ENCODE results near the gene GRK2.

Gene GRK2

DNA sequence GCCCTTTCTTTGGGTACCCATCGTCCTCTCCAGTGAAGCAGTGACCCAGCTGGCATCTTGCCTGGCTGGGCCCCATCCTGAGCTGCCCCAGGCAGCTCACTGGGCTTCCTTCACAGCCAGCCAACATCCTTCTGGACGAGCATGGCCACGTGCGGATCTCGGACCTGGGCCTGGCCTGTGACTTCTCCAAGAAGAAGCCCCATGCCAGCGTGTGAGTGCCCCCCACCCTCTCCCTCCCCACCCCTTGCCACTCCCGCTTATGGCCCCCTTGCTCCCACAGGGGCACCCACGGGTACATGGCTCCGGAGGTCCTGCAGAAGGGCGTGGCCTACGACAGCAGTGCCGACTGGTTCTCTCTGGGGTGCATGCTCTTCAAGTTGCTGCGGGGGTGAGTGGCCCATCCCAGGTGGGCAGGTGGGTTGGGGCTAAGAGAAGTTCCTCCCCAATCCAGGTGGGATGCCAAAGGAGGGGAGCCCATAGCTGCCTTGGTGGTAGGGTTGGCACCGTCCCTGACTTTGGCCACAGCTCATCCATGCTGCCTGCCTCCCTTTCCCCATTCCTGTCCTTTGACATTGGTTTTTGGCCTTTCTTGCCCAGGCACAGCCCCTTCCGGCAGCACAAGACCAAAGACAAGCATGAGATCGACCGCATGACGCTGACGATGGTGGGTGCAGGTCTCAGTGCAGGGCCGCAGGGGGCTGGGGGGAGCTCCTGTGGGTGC is 16.0 kb downstream of the GRK2 start:
- DNase-seq (ENCODE audit: low read depth) = no peak

DNA sequence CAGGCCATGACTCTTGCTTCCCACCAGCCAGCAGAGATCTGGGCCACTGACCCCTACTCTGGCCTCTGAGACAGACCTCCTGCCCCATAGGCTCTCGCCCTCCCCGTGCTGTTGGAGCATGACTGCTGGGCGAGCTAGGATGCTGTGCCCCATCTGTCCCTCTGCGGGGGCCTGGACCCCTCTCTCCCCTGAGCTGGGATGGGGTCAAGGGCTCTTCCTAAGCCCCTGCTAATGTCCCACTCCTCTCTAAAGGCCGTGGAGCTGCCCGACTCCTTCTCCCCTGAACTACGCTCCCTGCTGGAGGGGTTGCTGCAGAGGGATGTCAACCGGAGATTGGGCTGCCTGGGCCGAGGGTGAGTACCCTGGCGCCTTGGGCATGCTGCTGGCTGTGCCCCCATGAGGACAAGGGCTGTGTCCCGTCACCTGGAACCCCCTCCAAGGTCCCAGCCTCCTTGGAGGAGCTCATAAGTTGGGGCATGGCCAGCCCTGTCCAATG is 16.7 kb downstream of the GRK2 start:
- no peak for DNase-seq (ENCODE audit: low read depth)

- DNase-seq (ENCODE audit: low read depth) = no peak
Measured at GRCh38 chr11:67283481-67283963, 17.2 kb downstream of the GRK2 start.

DNA sequence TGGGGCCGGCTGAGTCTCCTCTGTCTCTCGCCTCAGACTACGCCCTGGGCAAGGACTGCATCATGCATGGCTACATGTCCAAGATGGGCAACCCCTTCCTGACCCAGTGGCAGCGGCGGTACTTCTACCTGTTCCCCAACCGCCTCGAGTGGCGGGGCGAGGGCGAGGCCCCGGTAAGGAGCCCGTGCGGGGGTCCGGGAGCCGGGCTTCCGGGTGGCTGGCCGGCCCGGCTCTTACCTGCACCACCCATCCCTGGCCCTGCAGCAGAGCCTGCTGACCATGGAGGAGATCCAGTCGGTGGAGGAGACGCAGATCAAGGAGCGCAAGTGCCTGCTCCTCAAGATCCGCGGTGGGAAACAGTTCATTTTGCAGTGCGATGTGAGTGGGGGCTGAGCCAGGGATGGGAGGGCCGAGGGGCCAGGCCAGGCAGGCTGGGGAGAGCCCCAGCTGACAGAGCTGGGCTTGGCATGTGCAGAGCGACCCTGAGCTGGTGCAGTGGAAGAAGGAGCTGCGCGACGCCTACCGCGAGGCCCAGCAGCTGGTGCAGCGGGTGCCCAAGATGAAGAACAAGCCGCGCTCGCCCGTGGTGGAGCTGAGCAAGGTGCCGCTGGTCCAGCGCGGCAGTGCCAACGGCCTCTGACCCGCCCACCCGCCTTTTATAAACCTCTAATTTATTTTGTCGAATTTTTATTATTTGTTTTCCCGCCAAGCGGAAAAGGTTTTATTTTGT is 18.7 kb downstream of the GRK2 start:
- no peak for DNase-seq (ENCODE audit: low read depth)

GRCh38 chr11:67285541-67286498 is 19.5 kb downstream of the GRK2 start:
- no peak for DNase-seq (ENCODE audit: low read depth)

- no peak for DNase-seq (ENCODE audit: low read depth)
Measured at GRCh38 chr11:67286621-67287333, 20.5 kb downstream of the GRK2 start.

- no peak for DNase-seq (ENCODE audit: low read depth)
Measured at GRCh38 chr11:67287355-67288197, 21.3 kb downstream of the GRK2 start.

DNA sequence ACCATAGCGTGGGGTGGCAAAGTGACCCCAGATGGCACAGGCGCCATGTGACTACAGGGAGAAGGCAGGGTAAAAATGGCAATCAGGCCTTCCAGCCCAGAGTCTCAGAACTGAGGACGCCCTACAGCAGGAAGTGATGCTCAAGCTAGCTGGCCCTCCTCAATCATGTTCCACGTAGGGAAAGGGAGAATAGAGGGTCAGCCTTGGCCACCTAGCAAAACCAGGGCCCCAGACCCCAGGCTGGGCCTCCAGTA is 21.9 kb downstream of the GRK2 start:
- no peak for DNase-seq (ENCODE audit: low read depth)

DNA sequence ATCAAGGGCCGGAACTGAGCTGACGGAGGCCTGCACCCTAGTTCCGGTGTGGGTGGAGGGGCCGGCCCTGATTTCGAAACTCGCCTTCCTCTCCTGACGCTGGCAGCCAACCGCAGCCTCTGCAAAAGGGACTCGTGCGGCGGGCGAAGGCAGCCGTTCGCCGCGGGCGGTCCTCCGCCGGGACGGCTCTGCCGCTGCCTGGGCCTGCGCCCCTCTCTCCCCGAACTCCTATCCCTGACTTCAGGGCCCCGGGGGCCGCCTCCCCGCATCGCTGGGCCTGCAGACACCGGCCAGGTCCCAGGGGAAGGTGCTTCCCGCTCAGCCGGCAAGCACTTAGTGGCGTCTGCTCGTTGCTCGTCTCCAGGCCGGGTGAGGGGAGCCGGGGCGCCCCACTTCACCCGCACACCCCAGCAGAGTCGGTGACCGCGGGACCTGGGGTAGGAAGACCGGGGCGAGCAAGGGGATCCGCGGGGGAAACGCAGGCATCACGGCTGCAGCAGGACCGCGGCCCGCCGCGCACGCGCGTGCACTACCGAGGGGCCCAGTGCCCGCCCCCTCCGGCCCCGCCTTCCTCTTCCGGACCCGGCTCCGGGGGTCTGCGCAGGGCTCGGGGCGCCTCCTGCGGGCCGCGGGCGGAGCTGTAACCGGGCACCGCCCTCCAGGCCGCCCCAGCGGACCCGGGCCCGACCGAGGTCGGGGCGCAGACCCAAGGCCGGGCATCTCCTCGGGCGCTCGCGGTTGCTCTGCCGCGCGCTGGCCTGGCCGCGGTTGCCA is 22.4 kb downstream of the GRK2 start:
- peak; percentile 88 for DNase-seq (ENCODE audit: low read depth)

DNA sequence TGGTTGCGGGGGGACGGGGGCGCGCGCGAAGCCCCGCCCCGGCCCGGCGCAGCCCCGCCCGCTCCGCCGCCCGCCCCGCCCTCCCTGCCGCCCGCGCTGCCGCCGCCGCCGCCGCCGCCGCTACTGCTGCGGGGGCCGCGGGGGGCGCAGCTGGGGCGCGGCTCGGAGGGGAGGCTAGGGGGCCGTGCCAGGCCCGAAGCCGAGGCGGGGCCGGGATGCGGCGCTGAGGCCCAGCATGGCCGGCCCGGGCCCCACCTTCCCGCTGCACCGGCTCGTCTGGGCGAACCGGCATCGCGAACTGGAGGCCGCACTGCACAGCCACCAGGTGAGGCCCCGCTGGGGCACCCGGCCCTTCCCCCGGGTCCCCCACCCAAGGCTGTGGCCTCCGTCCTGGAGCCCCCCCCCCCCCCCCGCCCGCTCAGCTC is 23.0 kb downstream of the GRK2 start, which contains the start of gene ANKRD13D:
Gene ANKRD13D, plus strand, starts transcription at position 78 of the 425 bp plus-strand sequence. Its CDS starts 158 bp downstream, at position 236.
- DNase-seq (ENCODE audit: low read depth) = no peak

DNA sequence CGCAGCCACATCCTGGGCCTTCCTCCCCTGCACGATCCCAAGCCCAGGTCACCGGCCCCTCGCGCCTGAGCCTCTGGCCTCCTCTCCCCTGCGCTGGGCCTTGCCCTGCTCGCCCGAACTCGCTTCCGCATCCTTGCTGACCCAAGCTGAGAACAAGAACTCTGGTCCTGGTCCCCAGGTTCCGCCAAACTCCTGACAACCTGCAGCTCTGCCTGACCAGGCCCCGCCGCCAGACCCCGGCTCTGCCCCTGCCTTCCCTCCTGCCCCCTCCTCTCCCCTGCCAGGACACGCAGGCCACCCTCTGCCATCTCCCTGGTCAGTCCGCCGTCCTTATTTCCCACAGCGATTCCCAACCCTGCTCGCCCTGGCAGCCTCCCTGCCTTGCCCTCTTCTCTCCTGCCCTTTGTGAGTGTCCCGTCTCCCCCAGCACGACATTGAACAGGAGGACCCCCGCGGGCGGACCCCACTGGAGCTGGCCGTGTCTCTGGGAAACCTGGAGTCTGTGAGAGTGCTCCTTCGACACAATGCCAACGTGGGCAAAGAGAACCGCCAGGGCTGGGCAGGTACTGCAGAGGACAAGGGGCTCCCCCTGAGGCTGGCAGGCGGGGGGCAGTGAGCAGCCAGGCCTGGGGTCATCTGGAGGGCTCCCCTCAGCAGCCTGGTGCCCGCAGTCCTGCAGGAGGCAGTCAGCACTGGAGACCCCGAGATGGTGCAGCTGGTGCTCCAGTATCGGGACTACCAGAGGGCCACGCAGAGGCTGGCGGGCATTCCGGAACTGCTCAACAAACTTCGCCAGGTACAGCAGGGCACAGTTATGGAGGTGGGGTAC is 23.6 kb downstream of the GRK2 start:
- DNase-seq (ENCODE audit: low read depth) = no peak

GRCh38 chr11:67290801-67291200 is 24.5 kb downstream of the GRK2 start:
- DNase-seq (ENCODE audit: low read depth) = no peak

- no peak for DNase-seq (ENCODE audit: low read depth)
Measured at GRCh38 chr11:67291481-67292381, 25.5 kb downstream of the GRK2 start.

GRCh38 chr11:67292671-67293070 is 26.4 kb downstream of the GRK2 start:
- DNase-seq (ENCODE audit: low read depth) = no peak

GRCh38 chr11:67293090-67293489 is 26.8 kb downstream of the GRK2 start:
- no peak for DNase-seq (ENCODE audit: low read depth)

GRCh38 chr11:67295846-67296245 is 29.6 kb downstream of the GRK2 start:
- DNase-seq (ENCODE audit: low read depth) = no peak

DNA sequence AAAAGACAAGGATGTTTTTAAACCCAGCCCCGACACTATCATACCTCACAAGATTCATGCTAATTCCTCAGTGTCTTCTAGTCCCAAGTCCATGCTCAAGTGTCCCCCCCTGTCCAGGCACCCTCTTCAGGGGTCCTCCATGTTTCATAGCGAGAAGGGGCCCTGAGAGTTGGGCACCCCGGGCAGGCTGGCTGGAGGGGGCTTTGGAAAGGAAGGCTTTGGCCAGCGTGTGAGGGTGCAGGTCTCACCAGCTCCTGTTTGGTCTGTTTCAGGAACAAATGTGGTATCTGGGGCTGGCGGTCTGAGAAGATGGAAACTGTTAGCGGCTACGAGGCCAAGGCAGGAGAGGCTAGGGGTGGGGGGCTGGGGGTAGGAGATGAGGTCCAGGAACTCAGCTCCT is 32.5 kb downstream of the GRK2 start:
- DNase-seq (ENCODE audit: low read depth) = no peak
